ENCODE data around the gene INPP5J. TPM values are rescaled to one million over a fixed set of nuclear protein-coding genes. Genes with fewer than 3 reads are reported as not detected.

The INPP5J gene
- total and polyA plus RNA-seq, 2 of the 13 experiments (the other 11 are each of a cell fraction or from before 2014, with no cell fraction given) = 0.24 to 1.1 TPM

DNA sequence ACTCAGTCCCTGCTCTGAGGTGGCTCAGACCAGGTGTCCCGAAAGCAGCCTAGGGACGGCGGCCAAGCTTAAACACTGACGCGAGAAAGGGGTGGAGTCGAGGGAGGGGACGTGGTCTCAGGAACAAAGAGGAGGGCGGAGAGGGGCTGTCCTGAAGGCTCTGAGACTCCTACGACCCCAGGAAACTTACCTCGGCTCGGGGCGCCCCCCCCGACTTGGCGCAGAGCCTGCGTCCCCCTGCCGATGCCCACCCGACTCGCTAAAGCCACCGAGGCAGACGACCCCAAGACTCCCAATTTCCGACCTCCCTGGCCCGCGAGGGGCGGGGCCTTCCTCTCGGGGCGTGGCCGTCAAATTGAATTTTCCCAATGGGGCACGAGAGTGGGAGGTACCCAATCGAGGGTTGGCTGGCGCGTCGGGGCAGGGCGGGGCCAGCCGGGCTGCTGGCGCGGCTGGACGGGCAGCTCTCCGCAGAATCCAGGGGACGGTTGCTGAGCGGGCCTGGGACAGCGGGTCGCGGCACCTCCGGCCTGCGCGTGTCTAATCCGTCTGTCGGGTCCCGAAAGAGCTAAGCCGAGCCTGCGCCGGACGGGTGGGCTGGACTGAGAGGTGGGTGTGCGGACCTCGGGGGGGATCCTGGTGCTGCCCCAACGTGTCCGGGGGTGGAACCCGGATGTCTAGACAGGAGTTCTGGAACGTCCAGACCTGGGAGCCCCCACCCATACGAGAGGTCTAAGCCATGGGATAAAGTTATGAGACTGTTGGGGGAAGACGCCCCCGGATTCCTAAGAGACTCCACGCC is 41.7 kb upstream of the INPP5J start, which contains the start of gene SMTN (continued):
- TF ChIP-seq, protein P1, sequence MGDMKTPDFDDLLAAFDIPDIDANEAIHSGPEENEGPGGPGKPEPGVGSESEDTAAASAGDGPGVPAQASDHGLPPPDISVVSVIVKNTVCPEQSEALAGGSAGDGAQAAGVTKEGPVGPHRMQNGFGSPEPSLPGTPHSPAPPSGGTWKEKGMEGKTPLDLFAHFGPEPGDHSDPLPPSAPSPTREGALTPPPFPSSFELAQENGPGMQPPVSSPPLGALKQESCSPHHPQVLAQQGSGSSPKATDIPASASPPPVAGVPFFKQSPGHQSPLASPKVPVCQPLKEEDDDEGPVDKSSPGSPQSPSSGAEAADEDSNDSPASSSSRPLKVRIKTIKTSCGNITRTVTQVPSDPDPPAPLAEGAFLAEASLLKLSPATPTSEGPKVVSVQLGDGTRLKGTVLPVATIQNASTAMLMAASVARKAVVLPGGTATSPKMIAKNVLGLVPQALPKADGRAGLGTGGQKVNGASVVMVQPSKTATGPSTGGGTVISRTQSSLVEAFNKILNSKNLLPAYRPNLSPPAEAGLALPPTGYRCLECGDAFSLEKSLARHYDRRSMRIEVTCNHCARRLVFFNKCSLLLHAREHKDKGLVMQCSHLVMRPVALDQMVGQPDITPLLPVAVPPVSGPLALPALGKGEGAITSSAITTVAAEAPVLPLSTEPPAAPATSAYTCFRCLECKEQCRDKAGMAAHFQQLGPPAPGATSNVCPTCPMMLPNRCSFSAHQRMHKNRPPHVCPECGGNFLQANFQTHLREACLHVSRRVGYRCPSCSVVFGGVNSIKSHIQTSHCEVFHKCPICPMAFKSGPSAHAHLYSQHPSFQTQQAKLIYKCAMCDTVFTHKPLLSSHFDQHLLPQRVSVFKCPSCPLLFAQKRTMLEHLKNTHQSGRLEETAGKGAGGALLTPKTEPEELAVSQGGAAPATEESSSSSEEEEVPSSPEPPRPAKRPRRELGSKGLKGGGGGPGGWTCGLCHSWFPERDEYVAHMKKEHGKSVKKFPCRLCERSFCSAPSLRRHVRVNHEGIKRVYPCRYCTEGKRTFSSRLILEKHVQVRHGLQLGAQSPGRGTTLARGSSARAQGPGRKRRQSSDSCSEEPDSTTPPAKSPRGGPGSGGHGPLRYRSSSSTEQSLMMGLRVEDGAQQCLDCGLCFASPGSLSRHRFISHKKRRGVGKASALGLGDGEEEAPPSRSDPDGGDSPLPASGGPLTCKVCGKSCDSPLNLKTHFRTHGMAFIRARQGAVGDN (CRISPR knock-in tag; IDR thresholded peaks at IDR 0.05) = peak; percentile 76
- peak; percentile 50; the same call in 1 of the 3 replicates for TF ChIP-seq MXI1 (IDR thresholded peaks at IDR 0.05; ENCODE audit: borderline replicate concordance, low read depth, low read length)
- peak; percentile 68; the same call in 1 of the 2 replicates for TF ChIP-seq EEA1 (CRISPR knock-in tag; IDR thresholded peaks at IDR 0.05; ENCODE audit: borderline replicate concordance)
- TF ChIP-seq ARNT (IDR thresholded peaks at IDR 0.05) = no peak
- TF ChIP-seq ZNF660 (CRISPR knock-in tag; IDR thresholded peaks at IDR 0.05; ENCODE audit: borderline replicate concordance, low read depth) = no peak
- TF ChIP-seq NR2F1 (CRISPR knock-in tag; IDR thresholded peaks at IDR 0.05) = no peak
- peak; percentile 80 for TF ChIP-seq SP2 (CRISPR knock-in tag; IDR thresholded peaks at IDR 0.05)
- no peak for TF ChIP-seq NCOA1 (CRISPR knock-in tag; IDR thresholded peaks at IDR 0.05)
- peak; percentile 56; the same call in 1 of the 2 replicates for TF ChIP-seq MIER3 (CRISPR knock-in tag; IDR thresholded peaks at IDR 0.05; ENCODE audit: borderline replicate concordance)
- 0 out of 2 replicates have a peak, but pooled peaks have one; percentile 29 for TF ChIP-seq ZNF616 (CRISPR knock-in tag; IDR thresholded peaks at IDR 0.05; ENCODE audit: low read depth)
- TF ChIP-seq THYN1 (CRISPR knock-in tag; IDR thresholded peaks at IDR 0.05; ENCODE audit: borderline replicate concordance, low read depth) = no peak
- peak; percentile 82 for TF ChIP-seq NFYB (CRISPR knock-in tag; IDR thresholded peaks at IDR 0.05)
- no peak for TF ChIP-seq ZNF484 (CRISPR knock-in tag; IDR thresholded peaks at IDR 0.05; ENCODE audit: borderline replicate concordance, low read depth)
- TF ChIP-seq CREB1 (IDR thresholded peaks at IDR 0.05) = no peak
- TF ChIP-seq CREB1 (CRISPR knock-in tag; IDR thresholded peaks at IDR 0.05) = no peak
- 0 out of 2 replicates have a peak, but pooled peaks have one; percentile 41 for TF ChIP-seq AKAP8 (CRISPR knock-in tag; IDR thresholded peaks at IDR 0.05)
- no peak for TF ChIP-seq ZSCAN20 (CRISPR knock-in tag; IDR thresholded peaks at IDR 0.05; ENCODE audit: borderline replicate concordance)
- peak; percentile 41 for TF ChIP-seq XRCC5 (optimal IDR thresholded peaks at IDR 0.05; ENCODE audit: low read length)
- TF ChIP-seq ZBTB42 (CRISPR knock-in tag; IDR thresholded peaks at IDR 0.05) = peak; percentile 46; the same call in 1 of the 2 replicates
- TF ChIP-seq MAZ (IDR thresholded peaks at IDR 0.05; ENCODE audit: borderline replicate concordance, low read depth, low read length) = peak; percentile 65; the same call in 1 of the 2 replicates
- no peak for TF ChIP-seq MAZ (CRISPR knock-in tag; IDR thresholded peaks at IDR 0.05; ENCODE audit: low read depth)
- TF ChIP-seq NFIC (IDR thresholded peaks at IDR 0.05; ENCODE audit: low read length) = no peak
- no peak for TF ChIP-seq FOXM1 (CRISPR knock-in tag; IDR thresholded peaks at IDR 0.05)
- TF ChIP-seq SNAPC5 (CRISPR knock-in tag; IDR thresholded peaks at IDR 0.05; ENCODE audit: borderline replicate concordance) = 0 out of 2 replicates have a peak, but pooled peaks have one; percentile 50
- TF ChIP-seq RNF2 (conservative IDR thresholded peaks at IDR 0.05; ENCODE audit: low read depth) = no peak
